NCI-H128 (cell line): ENCODE results near the gene ASB12.

Experiments used
- DNase-seq: peaks from one replicate; lab custom pipeline; 2025; ENCODE audit not compliant: unreplicated experiment; lab: John Stamatoyannopoulos, UW

The ASB12 gene

GRCh38 chrX:64186974-64187761, 43.2 kb downstream of the ASB12 start:
- no peak for DNase-seq

GRCh38 chrX:64184396-64184795, 46.0 kb downstream of the ASB12 start:
- DNase-seq = no peak

- DNase-seq = no peak
Observed at GRCh38 chrX:64182208-64182607, 48.2 kb downstream of the ASB12 start.

GRCh38 chrX:64176876-64177275, 53.5 kb downstream of the ASB12 start:
- no peak for DNase-seq
